HG02970 (cell line): ENCODE data around the gene RABGAP1L.
"Not testable (repeated sequence)": the region's sequence is repeated elsewhere in the genome, so short reads cannot be mapped to it uniquely, and the experiment has no call there.

ENCODE experiments used
- ATAC-seq: cut with Tn5 transposase; IDR thresholded peaks from one replicate; pipeline ENCODE4 v1.9.1; 2021; ENCODE audit warnings: mild to moderate bottlenecking, moderate library complexity, moderate number of reproducible peaks; ENCODE audit not compliant: unreplicated experiment, low FRiP score

Gene RABGAP1L

GRCh38 chr1:174352883-174353608 is 193.7 kb downstream of the RABGAP1L start:
- no peak for ATAC-seq

GRCh38 chr1:174358344-174358743 is 199.0 kb downstream of the RABGAP1L start:
- ATAC-seq = no peak

- no peak for ATAC-seq
Measured at GRCh38 chr1:174358786-174359453, 199.6 kb downstream of the RABGAP1L start.

GRCh38 chr1:174359454-174359805 is 200.1 kb downstream of the RABGAP1L start:
- ATAC-seq = no peak

GRCh38 chr1:174364996-174365736 is 205.8 kb downstream of the RABGAP1L start:
- ATAC-seq = no peak

GRCh38 chr1:174366946-174367345 is 207.6 kb downstream of the RABGAP1L start:
- no peak for ATAC-seq

GRCh38 chr1:174367892-174368291 is 208.6 kb downstream of the RABGAP1L start:
- ATAC-seq = no peak

GRCh38 chr1:174376030-174376429 is 216.7 kb downstream of the RABGAP1L start:
- ATAC-seq = no peak

- ATAC-seq = no peak
Measured at GRCh38 chr1:174391716-174392115, 232.4 kb downstream of the RABGAP1L start.

GRCh38 chr1:174393885-174394284 is 234.6 kb downstream of the RABGAP1L start:
- no peak for ATAC-seq

GRCh38 chr1:174397261-174397660 is 237.9 kb downstream of the RABGAP1L start:
- ATAC-seq = no peak

GRCh38 chr1:174398246-174398645 is 238.9 kb downstream of the RABGAP1L start:
- no peak for ATAC-seq

- ATAC-seq = no peak
Measured at GRCh38 chr1:174399211-174399610, 239.9 kb downstream of the RABGAP1L start.

- no peak for ATAC-seq
Measured at GRCh38 chr1:174401075-174401474, 241.8 kb downstream of the RABGAP1L start.

GRCh38 chr1:174405219-174405618 is 245.9 kb downstream of the RABGAP1L start:
- no peak for ATAC-seq

- ATAC-seq = no peak
Measured at GRCh38 chr1:174406421-174406820, 247.1 kb downstream of the RABGAP1L start.

- no peak for ATAC-seq
Measured at GRCh38 chr1:174407665-174408064, 248.3 kb downstream of the RABGAP1L start.

GRCh38 chr1:174408146-174408545 is 248.8 kb downstream of the RABGAP1L start:
- ATAC-seq = no peak

GRCh38 chr1:174409801-174410200 is 250.5 kb downstream of the RABGAP1L start:
- ATAC-seq = not testable (repeated sequence)

GRCh38 chr1:174413632-174414031 is 254.3 kb downstream of the RABGAP1L start:
- ATAC-seq = no peak

GRCh38 chr1:174414203-174414602 is 254.9 kb downstream of the RABGAP1L start:
- ATAC-seq = no peak
